ENCODE measurements around the gene MED31.

MED31 gene

DNA sequence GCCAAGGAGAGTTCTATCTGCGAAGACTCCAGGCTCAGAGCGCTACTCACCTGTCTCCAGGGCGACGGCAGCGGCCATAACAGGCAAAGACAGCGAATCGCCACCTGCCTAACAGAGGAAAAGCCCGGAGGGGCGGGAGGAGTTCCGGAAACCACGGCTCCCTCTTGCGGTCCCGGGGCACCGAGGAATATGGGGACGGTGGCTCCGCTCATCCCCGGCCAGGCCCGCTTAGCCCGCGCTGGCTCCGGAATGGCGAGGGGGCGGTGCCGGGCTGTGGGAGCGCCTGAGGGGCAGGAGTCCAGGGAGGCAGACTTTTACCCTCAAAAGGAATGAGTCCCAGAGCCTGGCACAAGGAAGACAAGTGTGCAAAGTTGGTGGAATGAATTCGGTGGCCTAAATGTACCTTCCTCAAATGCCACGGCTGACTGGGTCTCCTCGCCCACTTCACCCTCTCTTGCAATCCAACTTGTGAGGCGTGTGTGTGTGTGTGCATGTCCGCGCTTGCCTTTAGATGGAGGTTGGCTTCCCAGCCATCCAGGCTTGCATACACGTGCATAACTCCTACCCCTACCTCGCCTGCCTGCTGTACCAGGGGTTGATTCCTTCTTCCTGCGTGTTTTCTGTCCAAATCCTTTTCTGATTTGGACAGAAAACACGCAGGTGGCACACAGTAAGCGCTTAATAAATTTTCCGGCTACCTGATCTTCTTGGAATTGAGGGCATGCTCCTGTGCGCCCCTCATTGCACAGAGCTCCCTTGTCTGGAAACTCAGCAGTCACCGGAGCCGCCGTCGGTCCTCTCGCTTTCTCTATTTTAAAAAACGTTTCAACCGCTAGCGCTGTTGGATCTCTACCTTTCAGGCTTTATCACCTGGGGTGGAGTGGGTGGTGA lies 3.7 kb upstream of the MED31 start:
- peak; percentile 12 to 61 for DNase-seq

DNA sequence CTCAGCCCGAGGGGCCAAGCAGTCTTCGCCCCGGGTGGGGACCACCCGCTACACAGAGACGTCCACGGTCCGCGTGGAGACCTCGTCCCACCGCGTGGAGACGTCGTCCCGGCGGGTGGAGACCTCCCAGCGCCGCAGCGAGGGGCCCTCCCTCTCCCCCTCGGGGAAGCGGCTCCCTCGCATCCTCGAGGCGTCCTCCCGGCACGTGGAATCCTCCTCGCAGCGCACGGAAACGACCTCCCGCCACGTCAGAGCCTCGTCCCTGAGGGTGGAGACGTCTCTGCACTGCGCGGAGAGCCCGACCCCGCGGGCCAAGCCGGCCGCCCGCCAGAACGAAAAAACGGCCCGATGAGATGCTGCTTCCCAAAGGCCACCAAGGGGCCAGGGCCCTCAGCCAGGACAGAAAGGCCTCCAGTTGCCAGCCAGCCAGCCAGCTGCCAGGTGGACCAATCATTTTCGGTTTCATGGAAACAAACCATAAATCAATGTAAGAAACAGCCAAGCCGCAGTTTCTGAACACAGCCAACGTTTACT lies 581 bp upstream of the MED31 start:
- DNase-seq = no peak

DNA sequence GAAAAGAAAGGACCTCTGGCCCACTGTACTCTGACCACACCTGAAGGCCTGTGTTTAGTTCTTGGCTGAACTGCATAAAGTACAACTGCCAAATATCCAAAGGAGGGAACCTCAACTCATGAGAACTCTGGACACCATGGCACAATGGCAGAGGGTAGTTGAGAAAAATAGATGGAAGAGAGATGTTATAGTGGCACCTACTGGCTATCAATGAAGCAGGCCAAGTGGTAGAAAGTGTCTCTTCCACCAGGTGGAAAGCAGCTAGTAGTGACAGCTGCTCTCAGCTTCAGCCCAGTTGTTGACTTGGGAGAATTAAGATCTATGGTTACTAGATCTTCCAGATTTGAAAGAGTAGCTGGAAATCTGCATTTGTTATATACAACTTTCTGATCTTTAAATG lies 3.2 kb downstream of the MED31 start:
- peak in 1 of 2 experiments; percentile 32 for DNase-seq

DNA sequence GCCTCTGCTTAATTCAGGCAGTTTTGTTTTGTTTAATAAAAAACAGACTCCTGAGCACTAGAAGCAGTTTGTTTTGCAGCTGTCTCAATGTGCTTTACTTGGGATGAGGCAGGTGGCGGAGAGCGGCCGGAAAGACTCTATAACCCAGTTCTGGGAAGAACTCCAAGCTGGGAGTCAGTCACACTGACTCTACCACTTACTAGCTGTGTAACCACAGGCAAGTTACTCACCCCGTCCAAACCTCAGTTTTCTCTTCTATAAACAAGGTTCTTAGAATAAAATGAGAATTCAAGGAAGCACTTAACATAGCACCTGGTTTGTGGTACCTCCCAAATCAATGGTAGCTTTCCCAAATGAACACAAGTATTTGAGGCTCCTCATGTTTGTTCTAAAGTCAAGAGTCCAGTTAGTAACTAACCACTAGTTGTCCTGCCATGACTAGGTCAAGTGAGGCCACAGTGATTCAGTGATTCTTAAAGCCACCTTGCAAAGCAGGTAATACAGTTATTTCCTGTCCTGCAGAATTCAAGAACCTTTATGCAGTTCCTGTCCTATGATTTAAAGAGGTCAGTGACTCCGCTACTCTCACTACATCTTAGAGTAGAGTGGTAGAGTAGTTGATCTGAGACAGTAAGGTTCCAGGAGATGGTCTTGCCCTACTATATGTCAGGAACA lies 7.8 kb downstream of the MED31 start:
- no peak for DNase-seq

DNA sequence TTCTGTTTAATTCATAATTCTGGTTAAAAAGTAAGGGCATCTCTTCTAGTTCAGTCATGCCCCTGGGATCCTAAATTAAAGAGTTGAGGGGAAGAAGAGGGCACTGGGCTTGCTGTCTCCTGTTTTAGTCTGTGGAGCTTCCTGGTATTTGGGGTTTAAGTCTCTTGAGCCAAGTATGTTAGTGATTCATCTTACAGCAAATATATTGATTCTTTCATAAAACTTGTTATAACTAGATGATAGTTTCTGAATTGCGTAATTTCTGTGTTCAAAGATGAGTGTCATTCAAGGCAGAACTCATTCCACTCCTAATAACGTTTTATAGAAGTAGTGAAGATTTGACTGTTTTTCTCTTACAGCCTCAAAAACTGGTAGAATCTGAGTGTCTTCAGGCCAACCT lies 8.8 kb downstream of the MED31 start:
- no peak for DNase-seq

DNA sequence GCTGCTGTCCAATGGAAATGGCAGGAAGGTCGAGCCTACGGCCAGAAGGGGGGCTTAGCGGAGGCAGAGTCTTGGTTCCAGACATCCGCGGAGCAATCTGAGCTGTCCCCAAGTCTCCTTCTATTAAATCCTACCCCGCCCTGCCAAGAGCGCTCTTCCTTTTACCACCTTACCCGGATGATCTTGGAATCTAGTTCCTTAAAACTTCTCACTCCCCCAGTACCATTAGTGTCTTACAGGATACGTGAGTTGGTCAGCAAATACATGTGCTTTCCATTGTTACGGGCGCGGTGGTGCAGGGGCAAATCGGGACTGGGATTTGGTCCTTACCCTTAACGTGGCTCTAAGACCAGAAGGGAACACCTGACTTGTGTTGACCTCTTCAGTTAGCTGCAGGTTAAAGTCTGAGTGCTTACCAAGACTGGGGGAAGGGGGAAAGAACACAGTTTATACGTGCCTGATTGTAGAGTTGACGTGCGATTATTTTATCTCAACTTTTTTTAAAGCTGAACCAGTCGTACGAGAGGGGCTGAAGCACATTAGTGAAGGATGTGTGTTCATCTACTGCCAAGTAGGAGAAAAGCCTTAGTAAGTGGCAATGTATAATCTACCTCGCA lies 10.1 kb downstream of the MED31 start:
- peak; percentile 10 to 65 for DNase-seq

DNA sequence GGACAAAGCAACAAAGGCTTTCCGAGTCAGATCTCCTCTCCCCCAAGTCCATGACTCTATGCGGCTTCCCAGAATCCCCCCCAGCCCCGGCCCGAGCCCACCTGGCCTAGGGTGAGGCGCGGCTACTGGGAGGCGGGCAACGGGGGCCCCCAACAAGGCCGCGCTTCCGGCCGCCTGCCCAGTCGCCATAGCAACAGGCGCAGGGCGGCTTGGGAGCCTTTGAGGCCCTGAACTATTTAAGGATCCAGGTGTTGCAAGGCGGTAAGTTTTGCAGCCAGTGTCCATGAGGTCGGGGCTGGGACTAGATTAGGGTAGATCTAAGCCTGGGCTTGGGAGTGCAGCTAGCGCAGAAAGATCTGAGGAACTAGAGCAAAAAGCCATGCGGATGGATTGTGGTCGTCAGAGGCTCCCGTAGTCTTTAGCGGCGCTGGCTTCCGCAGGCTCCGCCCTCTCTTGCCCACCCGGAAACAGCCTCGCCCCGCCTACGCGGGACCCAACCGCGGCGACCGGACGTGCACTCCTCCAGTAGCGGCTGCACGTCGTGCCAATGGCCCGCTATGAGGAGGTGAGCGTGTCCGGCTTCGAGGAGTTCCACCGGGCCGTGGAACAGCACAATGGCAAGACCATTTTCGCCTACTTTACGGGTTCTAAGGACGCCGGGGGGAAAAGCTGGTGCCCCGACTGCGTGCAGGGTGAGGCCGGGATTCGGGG lies 10.7 kb downstream of the MED31 start, which contains the start of the genes KIAA0753 and TXNDC17:
TSS of gene KIAA0753 (minus strand) at position 176 of the 711 bp plus-strand sequence. CDS start 5,608 bp downstream, outside the sequence.
TSS of gene TXNDC17 (plus strand) at position 525 of the 711 bp plus-strand sequence. CDS start at position 548, 23 bp downstream.
- DNase-seq = peak; percentile 76 to 82

DNA sequence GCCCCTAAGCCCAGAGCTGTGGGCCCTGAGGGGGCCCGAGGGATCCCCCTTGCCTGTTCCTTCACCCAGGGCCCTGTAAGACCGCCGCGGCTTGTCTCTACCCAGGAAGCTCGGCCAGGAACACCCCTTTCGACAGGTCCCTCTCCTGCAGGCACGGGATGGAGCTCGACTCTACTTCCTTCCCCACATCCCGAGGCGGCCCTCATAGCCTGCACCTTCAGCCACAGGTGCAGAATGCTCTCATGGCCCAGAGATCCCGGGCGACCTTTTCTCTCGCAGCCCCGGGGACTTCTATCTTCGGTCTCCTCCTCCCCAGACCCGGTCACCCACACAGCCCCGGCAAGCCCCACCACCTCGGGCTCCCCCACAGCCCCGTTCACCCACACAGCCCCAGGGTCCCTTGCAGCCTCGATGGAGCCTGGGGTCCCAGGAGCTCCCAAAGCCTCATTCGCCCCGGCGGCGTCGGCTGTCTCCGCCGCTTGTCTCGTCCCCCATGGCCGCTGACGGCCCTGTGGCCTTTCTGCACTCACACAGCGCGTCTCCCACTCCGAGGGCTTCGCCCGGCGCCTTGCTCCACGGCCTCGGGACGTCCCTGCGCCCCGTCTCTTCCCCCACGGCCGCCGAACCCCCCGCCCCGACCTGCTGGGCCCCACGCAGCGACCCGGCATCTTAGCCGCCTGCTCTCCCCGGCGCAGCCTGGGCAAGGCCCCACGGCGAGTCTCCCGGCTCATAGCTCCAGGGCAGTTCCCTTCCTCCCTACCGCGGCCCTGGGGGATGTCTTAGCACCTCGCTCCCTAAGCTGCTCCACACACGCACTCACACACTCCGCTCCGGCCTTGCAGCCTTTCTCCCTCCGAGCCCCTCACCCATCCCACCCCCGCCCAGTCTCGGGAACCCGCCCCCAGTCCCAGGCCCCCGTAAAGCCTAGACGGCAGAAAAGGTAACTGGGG lies 11.5 kb downstream of the MED31 start:
- DNase-seq = no peak

DNA sequence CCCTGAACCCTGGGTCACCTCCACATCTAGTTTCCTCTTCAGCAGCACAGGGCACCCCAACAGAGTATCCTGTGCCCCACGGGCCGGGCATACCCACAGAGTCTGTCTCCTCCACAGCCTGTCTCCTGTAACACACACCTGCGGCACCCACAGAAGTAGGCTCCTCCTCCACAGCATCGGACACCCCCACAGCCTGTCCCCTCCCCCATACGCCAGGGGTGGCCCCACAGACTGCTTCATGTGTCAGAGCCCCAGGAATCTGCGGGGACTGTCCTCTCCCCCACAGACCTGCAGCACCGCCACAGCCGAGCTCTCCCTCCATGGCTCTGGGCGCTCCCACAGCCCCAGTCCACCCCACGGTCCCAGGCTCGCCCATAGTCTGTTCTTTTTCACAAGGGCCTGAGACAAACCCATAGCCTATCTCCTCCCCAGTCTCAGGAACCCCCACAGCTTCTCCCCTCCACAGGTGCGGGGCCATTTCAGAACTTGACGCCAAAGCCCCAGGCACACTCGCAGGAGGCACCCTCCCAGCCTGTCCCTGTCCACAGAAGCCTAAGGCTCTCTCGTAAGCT lies 12.3 kb downstream of the MED31 start:
- DNase-seq = no peak

DNA sequence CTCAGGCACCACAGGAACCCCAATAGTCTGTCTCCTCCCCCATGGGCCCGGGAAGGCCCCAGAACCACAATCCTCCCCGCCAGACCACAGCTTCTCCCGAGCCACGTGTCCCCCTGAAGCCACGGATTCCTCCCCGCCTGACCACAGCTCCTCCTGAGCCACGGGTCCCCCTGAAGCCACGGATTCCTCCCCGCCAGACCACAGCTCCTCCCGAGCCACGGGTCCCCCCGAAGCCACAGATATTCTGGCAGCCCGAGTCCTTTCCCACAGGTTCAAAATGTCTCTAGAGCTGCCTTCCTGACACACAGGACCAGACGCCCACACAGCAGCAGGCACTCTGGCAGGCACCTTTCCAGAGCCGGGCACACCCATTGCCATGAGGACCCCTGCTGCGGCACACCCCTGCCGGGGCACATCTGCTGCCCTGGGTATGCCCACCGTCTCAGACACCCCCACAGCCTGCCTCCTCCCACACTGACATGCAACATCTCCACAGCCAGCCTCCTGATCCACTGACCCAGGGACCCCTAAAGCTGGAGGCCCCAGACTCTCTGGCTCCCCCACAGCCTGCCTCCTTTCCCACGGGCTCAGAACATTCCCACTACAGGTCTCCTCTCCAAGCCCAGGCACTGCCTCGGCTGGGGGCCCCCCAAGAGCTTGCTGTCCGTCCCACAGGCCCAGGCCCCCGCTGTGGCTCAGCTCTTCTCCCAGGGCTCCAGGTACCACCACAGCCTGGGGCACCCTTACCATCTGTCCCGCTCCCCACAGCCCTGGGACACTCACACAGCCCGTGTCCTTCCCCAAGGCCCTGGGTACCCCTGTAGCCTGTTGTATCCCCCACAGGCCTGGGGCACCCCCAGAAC lies 13.1 kb downstream of the MED31 start:
- no peak for DNase-seq

DNA sequence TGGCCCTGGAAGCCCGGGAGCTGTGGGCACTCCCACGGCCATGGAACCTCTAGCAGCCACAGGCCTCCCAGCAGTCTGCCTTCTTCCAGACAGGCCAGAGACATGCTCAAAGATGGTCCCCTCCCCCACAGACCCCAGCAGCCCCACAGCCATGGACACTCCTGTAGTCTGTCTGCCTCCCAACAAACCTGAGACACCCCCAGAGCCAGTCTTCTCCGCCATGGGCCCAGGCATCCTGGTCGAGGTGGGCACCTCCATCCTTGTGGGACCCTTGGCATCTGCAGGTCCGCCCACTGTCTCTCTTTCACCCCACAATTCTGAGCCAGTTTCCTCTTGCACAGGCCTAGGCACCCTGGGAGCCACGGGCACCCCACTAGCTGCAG lies 14.0 kb downstream of the MED31 start:
- DNase-seq = no peak

DNA sequence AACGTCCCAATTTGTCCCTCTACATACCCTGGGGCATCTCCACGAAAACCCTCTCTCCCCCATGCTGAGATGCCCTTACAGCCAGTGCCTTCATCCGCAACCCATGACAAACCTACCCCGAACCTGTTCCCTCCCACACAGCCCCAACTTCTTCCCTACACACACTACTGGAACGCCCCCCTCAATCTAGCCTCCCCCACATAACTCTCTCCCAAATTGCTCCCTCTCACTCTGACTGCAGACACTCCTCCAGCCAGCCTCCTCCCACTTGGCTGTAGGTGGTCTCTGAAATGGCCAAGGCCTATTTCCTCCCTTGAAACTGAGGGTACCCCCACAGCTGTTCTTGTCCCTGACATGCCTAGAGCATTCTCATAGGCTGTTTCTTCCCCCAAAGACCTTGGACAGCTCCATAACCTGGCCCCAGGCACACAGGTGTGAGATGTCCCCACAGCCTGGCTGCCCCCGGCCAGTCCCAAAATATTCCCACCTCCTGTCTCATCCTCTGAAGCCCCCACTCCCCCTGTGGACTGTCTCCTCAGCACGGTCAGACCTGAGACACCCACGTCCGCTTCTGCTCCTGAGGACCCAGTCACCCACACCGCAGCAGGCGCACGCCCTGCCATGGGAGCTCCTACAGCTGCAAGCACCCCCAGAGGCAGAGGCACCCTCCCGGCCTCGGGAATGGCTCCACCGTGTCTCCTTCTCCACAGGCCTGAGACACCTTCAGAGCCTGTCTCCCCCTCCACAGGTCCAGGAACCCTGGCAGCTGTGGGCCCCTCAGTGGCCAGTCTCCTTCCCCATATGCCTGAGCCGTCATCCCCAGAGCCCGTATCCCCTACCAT lies 14.6 kb downstream of the MED31 start:
- no peak for DNase-seq

DNA sequence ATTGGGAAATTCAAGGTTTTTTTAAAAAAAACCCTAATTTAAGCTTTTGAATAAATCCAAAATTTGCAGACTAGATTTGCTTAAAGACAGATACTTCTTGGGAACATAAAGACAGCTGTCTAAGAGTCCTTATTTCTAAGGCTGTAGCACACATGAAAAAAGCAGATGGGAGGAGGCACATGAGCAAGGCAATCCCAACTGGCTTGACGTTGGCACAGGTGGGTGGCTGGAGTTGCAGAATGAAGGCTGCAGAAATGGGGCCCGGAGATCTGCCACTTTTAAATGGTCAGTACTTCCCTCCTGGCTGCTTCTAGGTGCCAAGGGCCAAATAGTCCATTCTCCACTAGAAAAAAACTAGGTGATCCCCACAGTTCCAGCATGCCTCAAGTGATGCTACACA lies 15.3 kb downstream of the MED31 start:
- no peak for DNase-seq

DNA sequence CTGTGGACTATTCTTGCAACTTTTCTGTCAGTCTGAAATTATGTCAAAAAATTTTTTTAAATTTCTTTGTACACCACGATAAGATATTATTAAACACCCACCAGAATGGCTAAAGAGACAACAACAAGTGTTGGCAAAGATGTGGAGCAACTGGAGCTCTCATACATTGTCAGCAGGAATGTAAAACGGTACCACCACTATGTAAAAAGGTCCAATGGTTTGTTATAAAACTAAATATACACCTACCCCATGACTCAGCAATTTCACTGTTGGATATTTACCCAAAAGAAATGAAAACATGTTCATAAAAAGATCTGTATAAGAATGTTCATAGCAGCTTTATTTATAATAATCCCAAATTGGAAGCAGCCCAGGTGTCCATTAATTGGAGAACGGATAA lies 18.1 kb downstream of the MED31 start:
- no peak for DNase-seq

DNA sequence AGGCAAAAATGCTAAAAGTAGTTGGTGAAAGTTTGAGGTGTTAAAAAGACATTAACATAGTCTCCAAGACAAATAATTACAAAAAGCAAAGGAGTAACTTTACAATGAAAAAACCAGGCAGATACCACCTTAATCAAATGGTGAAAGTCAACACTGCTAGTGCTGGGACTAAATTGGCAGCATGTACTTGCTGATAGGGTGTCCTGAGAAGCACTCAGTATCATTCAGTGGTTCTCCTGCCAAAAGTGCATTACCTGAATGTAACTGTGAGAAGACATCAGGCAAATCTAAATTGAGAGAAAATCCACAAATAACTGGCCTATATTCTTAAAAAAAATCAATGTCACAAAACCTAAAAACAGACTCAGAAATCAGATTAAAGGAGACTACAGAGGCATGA lies 18.9 kb downstream of the MED31 start:
- no peak for DNase-seq

DNA sequence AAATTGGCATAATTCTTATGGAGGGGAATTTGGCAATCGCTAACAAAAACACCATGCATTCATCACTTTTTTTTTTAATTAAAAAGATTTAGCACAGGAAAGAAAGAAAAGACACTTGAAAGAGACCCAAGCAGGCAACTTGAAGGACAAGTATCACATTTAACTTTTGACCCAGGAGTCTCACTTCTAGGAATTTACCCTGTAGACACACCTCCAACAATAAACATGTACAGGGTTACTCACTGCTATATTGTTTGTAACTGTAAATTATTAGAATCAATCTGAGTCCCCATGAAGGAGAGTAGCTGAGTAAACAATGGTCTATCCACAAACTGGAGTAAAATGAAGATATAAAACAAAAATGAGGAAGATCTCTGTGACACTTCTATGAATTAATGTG lies 21.0 kb downstream of the MED31 start:
- no peak for DNase-seq

DNA sequence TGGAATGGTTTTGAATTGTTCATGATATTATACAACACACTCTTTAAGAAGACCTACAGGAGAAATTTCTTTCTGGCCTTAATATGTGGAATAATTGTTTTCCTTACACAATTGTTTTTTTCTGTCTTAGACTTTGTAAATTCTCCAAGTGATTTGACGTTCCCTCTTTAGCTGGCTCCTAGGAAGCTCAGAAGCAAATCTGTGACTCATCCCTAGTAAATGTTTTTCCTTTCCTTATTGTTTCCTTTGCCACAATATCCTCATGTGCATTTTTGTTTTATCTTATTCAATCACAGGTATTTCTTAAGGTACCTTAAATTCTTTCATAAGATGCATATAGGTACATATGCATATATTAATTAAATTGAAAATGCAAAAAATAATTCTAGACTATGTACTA lies 24.4 kb downstream of the MED31 start:
- DNase-seq = no peak

DNA sequence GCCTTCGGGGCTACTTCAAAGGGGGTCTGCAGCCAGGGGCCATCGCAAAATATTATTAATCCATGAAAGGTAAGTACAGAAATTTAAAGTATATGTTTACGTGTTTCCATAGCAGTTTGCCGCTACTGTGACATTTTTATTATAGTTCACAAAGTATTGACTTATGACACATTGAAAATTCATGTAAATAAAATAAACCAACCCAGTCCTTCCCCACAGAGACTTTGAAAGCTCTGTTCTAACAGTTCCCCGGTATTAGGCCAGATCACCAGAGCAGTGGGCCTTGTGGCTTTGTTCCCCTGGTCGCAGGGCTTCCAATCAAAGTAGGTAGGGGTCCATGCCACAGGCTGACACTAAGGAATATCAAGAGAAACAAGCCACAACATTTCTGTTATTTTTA lies 24.8 kb downstream of the MED31 start:
- DNase-seq = no peak

DNA sequence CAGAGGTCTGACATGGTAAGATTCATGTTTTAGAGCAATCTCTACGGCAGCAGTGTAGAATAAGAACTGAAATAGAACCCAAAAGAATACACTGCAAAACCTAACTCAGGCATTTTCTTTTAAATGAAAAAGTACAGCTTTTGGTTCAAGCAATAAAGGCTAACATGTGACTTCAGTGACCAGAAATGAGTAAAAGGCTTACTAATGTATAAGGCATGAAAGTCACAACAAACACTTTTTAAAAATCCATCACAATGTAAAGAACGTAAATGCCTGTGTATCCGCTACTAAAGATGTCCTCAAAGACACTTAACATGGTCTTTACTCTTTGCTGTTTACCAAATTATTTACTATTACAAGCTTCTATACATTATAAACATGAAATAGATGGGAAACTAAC lies 27.5 kb downstream of the MED31 start:
- DNase-seq = no peak
